Activated CD8-positive, alpha-beta memory T cell treated with anti-CD3 and anti-CD28 coated beads for 1 hour (primary cell): ENCODE results near the gene CDC23.
"Not testable (repeated sequence)": the region's sequence is repeated elsewhere in the genome, so short reads cannot be mapped to it uniquely, and the experiment has no call there.

Source experiments
- DNase-seq, 2 donors: peaks; one replicate each; pipeline ENCODE4 v3.0.0-alpha.2; 2020; ENCODE audit warnings: low read depth in 1 of 2; ENCODE audit errors: extremely low read depth in 1 of 2

The CDC23 gene

DNA sequence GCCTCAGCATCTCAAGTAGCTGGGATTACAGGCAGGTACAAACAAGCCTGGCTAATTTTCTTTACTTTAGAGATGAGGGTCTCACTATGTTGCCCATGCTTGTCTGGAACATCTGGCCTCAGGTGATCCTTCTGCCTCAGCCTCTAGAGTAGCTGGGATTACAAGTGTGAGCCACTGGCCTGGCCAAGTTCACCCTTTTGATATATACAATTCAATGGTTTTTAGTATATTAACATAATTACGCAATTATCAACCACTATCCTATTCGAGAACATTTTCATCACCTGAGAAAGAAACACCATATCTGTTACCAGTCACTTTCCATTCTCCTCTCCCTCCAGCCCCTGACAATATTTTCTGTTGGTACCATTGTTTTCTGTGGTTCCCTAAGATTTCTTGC, 3.7 kb upstream of the CDC23 start:
- no peak for DNase-seq

DNA sequence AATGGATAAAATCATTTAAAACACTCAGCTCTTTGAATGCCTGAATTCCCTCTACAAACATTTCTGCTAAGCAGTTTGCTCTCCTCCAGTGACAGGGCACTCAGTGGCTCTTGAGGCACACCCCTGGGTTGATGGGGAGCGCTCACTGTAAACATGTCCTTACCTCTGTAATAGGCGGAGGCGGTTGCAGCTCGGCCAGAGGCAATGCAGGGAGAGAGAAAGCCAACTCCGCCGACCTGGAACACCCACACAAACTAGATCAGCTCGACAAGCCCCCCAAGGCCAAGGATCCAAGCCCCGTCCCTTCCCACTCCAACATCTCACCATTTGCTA, 329 bp downstream of the CDC23 start:
- no peak for DNase-seq

DNA sequence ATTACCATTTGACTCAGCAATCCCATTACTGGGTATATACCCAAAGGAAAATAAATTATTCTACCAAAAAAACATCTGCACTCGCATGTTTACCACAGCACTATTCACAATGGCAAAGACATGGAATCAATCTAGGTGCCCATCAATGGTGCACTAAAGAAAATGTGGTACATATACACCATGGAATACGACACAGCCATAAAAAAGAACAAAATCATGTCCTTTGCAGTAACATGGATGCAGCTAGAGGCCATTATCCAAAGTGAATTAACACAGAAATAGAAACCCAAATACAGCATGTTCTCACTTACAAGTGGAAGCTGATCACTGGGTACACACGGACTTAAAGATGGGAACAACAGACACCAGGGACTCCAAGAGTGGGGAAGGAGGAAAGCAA, 2.1 kb downstream of the CDC23 start:
- no peak for DNase-seq

DNA sequence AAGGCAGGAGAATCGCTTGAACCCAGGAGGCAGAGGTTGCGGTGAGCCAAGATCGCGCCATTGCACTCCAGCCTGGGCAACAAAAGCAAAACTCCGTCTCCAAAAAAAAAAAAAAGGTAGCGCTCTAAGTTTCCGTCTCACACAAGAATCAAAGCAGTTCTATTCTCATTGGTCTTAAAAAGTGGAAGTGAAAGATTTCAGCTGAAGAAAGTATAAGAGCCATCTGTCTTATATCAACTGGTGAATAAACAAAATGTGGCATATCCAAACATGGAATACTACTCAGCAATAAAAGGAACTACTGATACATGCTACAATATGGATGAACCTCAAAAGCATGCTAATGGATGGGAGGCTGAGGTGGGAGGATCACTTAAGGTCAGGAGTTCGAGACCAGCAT, 19.3 kb downstream of the CDC23 start:
- not testable (repeated sequence) for DNase-seq

DNA sequence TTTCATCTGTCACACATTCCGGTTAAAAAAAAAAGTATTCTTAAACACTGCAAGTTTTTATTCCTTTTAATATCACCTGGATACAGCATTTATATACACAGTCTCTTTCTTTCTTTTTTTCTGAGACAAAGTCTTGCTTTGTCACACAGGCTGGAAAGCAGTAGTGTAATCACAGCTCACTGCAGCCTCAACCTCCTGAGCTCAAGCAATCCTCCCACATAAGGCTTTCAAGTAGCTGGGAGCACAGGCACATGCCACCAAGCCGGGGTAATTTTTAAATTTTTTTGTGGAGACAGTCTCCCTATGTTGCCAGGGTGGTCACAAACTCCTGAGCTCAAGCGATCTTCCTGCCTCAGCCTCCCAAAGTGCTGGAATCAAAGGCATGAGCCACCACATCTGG, 20.3 kb downstream of the CDC23 start:
- no peak for DNase-seq

DNA sequence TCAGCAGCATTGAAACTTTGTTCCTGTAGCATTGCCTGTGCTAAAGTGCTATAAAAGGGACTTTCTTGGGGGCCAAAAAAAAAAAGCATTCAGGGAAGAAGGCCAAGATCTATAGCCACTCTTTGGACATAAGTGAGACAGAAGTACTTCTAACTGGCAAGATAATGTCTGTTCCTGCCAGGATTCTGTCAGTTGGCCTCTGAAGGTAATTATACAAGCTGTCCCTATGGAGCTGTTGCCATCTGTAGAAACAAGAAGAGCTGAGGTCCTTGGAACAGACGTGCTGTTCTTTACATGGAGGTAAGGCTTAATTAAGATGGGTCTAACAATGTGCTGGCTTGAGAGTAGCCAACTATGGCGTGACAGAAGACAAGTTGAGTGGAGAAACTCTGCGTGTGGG, 24.5 kb downstream of the CDC23 start:
- no peak for DNase-seq

DNA sequence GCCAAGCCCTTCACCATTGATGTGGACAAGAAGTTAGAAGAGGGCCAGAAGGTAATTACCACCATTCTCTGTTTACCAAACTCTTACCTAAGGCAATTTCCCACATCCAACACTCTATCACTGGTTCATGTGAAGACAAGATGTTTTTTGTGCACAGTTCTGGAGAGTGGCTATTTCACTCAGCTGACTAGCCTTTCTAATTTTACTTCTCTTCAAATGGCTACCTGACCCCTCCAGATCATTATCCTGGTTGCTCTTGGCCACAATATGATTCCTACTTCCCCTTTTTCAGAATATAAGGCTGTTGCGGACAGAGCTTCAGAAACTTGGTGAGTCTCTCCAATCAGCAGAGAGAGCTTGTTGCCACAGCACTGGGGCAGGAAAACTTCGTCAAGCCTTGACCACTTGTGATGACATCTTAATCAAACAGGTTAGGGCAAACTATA, 27.1 kb downstream of the CDC23 start:
- no peak for DNase-seq

DNA sequence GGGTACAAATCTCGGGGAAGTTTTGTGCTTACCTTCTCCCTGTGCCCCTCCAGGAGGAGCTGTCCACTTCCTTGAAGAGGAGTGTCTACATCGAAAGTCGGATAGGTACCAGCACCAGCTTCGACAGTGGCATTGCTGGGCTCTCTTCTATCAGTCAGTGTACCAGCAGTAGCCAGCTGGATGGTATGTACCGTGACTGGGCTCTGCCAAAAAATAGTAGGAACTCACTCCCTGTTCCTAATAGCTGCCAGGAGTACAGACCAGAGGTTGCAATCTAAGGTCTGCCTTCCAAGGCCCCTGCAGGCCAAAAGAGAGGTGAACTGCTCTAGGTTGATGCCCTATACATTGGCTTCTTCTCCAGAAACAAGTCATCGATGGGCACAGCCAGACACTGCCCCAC, 30.3 kb downstream of the CDC23 start:
- DNase-seq: no peak

DNA sequence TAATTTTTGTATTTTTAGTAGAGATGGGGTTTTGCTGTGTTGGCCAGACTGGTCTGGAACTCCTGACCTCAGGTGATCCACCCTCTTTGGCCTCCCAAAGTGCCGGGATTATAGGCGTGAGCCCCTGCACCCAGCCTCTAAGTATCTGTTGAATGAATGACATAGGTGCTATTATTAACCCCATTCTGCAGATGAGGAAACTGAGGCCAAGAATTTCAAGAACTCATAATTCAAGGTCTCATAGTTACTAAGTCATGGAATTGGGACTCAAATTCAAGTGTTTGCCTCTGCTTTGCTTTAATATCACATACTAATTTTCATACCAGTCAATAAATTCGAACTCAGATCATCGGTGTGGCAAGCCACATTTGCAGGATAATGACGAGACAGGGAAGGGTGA, 32.3 kb downstream of the CDC23 start:
- no peak for DNase-seq

DNA sequence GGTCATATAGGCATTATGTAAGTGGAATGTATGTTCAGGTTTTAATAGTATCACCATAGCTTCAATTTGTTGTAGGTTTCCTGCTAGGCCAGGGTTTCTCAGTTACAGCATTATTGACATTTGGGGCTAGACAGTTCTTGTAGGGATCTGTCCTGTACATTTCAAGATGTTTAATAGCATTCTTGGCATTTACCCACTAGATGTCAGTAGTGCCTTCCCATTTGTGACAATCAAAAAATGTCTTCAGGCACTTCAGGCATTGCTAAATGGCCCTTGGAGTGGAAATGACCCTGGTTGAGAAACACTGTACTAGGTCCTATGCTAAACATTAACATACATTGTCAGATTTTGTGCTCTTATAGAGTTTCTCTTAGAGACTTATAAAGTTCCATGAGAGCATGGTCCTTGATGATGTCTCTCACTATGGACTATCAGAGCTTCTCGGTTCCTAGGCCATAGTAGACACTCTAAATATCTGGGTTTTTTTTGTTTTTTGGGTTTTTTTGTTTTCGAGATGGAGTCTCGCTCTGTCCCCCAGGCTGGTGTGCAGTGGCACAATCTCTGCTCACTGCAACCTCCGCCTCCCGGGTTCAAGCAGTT, 32.8 kb downstream of the CDC23 start:
- no peak for DNase-seq

DNA sequence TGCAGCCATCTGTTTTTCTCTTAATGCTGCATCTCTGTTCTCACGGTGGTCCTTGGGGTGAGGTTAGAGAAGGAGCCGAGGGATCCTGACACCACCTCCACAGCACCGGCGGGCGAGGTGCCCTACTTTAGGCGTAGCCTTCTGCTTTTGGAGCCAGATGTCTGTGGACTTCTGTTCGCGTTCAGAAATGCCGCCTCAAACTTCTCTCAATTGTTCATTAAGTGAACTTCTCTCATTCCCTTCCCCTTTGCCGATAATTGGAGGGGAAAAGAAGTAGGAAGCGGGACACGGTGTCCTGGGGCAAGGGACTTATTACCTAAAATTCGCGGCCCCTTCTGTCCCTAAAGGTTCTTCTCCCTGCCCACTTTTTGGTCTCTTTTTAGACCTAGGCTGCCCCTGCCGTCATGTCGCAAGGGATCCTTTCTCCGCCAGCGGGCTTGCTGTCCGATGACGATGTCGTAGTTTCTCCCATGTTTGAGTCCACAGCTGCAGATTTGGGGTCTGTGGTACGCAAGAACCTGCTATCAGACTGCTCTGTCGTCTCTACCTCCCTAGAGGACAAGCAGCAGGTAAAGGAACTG, 33.8 kb downstream of the CDC23 start:
- DNase-seq: no peak

DNA sequence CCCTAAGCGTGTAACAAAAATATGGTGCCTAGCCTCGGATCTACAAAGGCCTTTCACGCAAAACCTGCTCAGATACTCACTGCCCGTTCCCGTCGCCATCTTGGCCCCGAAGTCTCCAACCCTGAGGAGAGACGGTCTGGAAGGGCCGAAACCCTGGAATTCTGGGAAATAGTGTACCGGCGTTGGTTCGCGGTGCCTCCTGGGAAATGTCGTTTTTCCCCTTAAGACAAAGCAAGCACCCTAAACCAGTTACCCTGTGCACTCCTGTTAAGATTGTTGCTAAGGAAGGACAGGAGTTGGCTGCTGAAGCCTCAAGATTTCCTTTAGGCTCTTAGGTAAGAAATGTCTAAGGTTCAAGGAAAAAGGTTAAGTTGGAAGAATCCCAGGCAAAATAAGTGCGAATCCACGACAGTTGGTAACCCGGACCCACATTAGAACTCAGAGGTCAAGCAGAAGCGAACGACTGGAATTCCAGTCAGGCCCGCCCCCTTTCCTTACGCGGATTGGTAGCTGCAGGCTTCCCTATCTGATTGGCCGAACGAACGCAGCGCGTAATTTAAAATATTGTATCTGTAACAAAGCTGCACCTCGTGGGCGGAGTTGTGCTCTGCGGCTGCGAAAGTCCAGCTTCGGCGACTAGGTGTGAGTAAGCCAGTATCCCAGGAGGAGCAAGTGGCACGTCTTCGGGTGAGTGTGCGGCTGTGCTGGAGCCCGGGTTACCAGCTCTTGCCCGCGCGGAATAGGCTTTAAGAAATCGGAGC, 34.4 kb downstream of the CDC23 start, which contains the start of the genes BRD8 and KIF20A:
Gene BRD8 (minus strand): TSS at position 115 of the 761 bp plus-strand sequence. CDS start 16 bp downstream, at position 99.
Gene KIF20A (plus strand): TSS at position 597 of the 761 bp plus-strand sequence. CDS start 569 bp downstream, outside the sequence.
- DNase-seq: peak; percentile 74 to 76

DNA sequence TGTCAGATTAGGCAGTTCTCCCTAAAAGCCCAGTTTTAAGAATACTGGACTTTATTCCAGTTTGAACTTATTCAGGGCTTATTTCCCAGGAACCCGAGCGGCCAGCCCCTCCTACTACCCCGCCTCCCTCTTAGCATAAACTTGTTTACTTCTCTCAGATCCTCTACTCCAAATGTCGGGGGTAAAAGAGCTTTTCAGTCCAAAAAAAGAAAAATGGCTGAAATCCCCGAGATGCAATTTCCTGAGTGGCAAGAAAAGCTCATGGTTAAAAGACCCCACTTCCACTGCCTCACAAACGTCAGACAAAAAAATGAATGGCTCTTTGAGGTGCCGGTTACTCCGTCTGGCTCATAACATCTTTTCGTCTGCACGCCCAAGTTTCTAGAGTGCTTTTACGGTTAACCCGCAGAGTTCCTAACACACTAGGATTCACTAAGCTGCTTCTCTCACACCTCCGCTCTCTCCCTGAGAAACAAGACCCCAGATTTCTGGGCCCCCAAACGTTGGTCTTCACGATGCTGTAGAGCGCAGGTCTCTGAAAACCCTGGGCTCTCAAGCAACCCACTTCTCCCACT, 35.1 kb downstream of the CDC23 start:
- DNase-seq: no peak

DNA sequence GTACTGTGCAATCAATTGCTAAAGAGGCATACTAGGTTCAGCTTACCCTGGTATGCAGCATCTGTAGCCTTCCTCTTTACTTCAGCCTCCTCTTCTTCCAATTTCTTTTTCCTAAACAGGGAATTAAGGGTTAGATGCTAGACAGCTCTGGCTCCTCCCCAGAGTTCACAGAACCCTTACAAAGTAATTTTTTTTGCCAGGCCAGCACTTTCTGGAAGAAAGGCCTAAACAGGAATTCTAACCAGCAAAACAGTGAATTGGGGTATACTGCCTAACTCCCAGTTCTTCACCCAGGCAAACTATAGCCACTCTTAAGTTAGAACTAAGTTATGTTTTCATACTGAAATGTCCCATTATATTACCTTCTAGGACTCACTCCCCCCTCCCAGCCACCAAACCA, 42.8 kb downstream of the CDC23 start:
- DNase-seq: no peak

DNA sequence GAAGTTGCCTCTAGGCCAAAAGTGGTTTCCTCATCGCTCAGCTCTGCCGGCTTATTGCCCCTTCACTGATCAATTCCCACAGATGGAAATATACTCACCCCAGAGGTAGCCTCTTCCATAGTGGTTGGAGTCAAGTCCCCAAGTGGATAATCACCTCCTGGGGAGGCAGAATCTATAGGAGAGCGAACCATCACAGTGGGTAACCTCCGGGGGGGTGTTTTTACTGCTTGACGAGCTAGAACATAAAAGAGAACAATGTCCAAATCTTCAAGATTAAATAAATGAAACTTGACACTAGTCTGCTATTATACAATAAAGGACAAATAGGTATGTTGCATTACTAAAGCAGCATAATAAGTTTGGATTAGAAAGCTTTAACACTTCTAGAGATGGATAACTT, 44.0 kb downstream of the CDC23 start:
- no peak for DNase-seq

DNA sequence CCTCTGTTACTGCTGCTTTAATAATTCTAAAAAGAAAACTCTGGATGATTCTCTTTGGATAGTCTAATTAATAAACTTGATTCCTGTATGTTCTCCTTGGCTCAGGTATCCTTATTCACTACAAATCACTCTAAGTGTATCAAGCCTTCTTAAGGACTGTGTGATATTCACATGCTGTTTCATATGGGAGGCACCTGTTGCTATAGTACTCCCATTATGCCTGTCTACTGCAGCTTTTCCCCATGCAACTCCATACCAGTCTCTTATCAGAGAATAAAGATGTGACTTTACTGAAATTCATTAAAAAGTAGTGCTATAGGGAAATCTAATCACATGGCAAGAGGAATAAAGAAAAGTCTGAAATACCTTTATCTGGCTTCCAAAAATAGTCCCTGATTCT, 49.4 kb downstream of the CDC23 start:
- DNase-seq: no peak

DNA sequence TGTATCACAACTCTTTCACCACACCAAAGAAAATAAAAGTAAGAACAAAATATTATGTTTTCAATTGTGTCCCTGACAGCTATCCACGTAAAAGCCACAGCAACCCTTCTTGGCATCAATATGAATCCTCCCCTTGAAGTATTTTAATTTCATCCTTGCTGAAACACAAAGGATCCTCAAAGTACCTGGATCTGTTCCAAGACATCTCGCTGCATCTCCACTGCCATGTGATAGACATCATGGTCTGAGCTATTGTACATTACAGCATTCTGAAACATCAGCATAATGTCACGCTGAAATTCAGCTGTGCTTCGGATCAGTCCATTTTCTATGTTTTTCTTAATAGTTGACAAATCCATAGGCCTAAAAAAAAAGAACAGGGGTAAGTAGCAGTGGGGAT, 52.4 kb downstream of the CDC23 start:
- DNase-seq: no peak

DNA sequence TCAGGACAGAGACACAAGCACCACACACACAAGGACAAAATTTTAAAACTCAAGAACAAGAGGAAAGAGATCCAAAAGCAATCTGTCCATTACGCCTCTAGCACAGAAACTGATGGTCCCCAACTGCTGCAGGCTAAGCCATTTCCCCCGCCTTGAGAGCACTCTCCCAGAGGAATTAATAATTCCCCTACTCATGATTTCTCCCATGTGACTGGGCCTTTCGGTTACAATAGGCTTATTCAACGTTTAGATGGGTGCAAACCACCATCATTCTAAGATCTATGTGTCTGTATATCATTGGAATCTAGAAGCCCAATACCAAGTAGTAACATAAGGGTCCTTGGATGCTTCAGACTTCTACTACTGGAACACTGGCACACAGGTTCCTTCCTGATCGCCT, 53.5 kb downstream of the CDC23 start:
- no peak for DNase-seq

DNA sequence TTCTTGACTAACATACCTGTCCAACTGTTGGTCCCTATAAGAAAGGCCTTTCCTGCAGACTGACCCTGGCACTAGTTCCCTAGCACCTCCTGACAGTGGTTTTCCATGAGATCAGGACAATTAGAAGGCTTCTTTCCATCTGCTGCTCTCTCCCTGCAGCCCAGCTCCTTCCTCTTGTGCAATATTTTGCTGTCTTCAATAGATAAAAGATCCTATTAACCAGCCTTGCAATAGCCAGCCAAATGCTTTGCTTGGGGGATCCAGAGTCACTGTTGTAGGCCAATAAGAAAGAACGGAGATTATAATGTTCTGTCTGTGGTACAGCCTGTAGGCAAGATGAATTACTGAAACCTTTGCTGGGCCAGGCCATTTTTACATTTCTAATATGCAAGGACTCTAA, 55.5 kb downstream of the CDC23 start:
- DNase-seq: no peak

DNA sequence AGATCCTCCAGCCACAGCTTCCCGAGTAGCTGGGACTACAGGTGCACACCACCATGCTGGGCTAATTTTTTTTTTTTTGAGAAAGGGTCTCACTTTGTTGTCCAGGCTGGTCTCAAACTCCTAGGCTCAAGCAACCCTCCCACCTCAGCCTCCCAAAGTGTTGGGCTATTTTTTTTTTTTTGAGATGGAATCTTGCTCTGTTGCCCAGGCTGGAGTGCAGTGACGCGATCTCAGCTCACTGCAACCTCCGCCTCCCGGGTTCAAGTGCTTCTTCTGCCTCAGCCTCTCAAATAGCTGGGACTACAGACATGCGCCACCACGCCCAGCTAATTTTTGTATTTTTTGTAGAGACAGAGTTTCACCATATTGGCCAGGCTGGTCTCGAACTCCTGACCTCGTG, 57.1 kb downstream of the CDC23 start:
- not testable (repeated sequence) for DNase-seq

DNA sequence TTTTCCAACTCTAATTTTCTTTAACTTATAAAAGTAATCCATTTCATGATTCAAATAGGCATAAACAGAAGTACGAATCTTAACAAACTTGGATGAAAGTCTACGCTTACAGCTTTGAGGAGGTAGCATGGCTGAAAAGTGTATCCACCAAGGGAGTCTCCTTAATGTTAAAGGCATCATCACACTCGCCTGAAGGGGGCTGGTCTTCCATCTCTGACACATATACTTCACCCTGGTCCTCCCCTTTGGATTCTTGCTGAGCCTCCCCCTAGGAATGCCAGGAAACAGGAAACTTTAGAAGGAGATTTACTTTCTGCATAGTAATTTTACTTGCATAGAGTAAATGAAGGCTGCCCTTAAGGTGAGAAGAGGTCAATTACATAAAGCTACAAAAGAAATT, 63.6 kb downstream of the CDC23 start:
- DNase-seq: no peak

DNA sequence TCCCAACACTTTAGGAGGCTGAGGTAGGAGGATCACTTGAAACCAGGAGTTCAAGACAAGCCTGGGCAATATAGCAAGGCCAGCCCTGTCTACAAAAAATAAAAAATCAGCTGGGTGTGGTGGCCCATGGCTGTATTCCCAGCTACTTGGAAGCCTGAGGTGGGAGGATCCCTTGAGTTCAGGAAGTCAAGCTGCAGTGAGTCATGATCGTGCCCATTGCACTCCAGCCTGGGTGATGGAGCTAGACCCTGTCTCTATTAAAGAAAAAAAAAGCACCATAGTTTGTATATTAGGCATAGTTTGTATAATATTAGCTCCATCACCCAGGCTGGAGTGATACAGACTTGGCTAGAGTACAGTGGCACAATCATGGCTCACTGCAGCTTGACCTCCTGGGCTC, 64.3 kb downstream of the CDC23 start:
- DNase-seq: no peak
